DOHH2 (cell line): ENCODE results near the gene C13orf42.

ENCODE experiments used
- H3F3A ChIP-seq: fragments of 200-600 bp; sonication (generic), shearing (Covaris generic); 2 replicates; pipeline ENCODE4 v1.6.0; 2016; ENCODE audit warnings: antibody characterized with exemption, mild to moderate bottlenecking; ENCODE audit not compliant: control insufficient read depth, insufficient read depth
- H3K27ac ChIP-seq: fragments of 200-600 bp; sonication (generic); 2 replicates; pipeline ENCODE4 v1.5.1; 2014; ENCODE audit warnings: low read depth, mild to moderate bottlenecking, low read length, moderate library complexity
- H3K27me3 ChIP-seq: fragments of 200-600 bp; sonication (generic); 2 replicates; pipeline ENCODE4 v1.6.1; 2014; ENCODE audit warnings: mild to moderate bottlenecking, low read length, mixed read lengths; ENCODE audit not compliant: control insufficient read depth
- H3K36me3 ChIP-seq: fragments of 200-600 bp; sonication (generic); 2 replicates; pipeline ENCODE4 v1.6.1; 2014; ENCODE audit warnings: mild to moderate bottlenecking, low read length, moderate library complexity, mixed read lengths; ENCODE audit not compliant: control insufficient read depth
- H3K4me1 ChIP-seq: fragments of 200-600 bp; sonication (generic); 2 replicates; pipeline ENCODE4 v1.6.1; 2014; ENCODE audit warnings: mild to moderate bottlenecking, low read length, mixed read lengths; ENCODE audit not compliant: control insufficient read depth
- H3K4me2 ChIP-seq: fragments of 200-600 bp; sonication (generic); 2 replicates; pipeline ENCODE4 v1.6.0; 2014; ENCODE audit warnings: mild to moderate bottlenecking, low read length, moderate library complexity
- H3K4me3 ChIP-seq: fragments of 200-600 bp; sonication (generic); 2 replicates; pipeline ENCODE4 v1.5.1; 2014; ENCODE audit warnings: mild to moderate bottlenecking, low read length, mixed read lengths
- H3K79me2 ChIP-seq: fragments of 200-600 bp; sonication (generic); 2 replicates; pipeline ENCODE4 v1.6.1; 2014; ENCODE audit warnings: mild to moderate bottlenecking, low read length, mixed read lengths; ENCODE audit not compliant: control insufficient read depth
- H3K9me2 ChIP-seq: fragments of 200-600 bp; sonication (generic); replicated peaks from 2 replicates; pipeline ENCODE4 v1.6.1; 2014; ENCODE audit warnings: mild to moderate bottlenecking, low read length, mixed read lengths; ENCODE audit not compliant: control insufficient read depth
- H3K9me3 ChIP-seq: fragments of 200-600 bp; sonication (generic); 2 replicates; pipeline ENCODE4 v1.6.1; 2014; ENCODE audit warnings: antibody characterized with exemption, low read length, mixed read lengths; ENCODE audit not compliant: control insufficient read depth, insufficient read depth
- H4K20me1 ChIP-seq: fragments of 200-600 bp; sonication (generic); 2 replicates; pipeline ENCODE4 v1.6.0; 2014; ENCODE audit warnings: low read depth, mild to moderate bottlenecking, antibody characterized with exemption, low read length, moderate library complexity; ENCODE audit not compliant: control insufficient read depth, insufficient read depth
- CTCF ChIP-seq: fragments of 200-600 bp; sonication (generic); IDR thresholded peaks from one replicate; pipeline ENCODE4 v1.5.1; 2014; ENCODE audit warnings: antibody characterized with exemption, mild to moderate bottlenecking, low read depth, low read length; ENCODE audit not compliant: poor library complexity, severe bottlenecking
- EZH2phosphoT487 ChIP-seq: fragments of 200-600 bp; sonication (generic); IDR thresholded peaks from 2 replicates; pipeline ENCODE4 v1.6.1; 2017; ENCODE audit warnings: borderline replicate concordance, mild to moderate bottlenecking, antibody characterized with exemption, low read length, moderate library complexity, mixed read lengths

The C13orf42 gene

DNA sequence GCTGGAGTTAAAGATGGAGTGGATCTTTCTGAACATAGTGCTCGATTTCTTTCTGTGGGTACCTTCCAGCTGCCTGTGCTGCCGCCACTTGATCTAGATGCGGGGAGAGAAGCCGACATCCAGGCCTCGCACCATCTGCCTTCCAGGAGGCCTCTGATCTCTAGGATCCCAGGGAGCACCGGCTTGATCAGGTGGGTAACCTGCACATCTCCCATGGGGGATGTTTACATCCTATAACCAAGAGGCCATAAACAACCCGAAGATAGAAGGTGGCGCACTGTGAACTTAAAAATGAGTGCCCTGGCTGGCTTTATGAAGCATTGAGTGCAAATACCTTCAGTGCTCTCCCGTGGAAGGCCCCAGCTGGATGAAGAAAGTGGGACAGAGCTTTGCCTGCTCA is at the start of gene C13orf42:
Gene C13orf42 (minus strand): TSS at position 101 of the 400 bp plus-strand sequence. CDS start 65 bp downstream, at position 36.
- Histone ChIP-seq H3K4me2 (no peak within 1 kb of the TSS), H3K4me1 (no peaks in the 10 kb centered on the region), H3K27ac (no peak within 1 kb of the TSS), H3K36me3 (no peaks in the 10 kb centered on the region), H3K9me3 (no peaks in the 10 kb centered on the region), H3K79me2 (no peaks in the 10 kb centered on the region), H3K4me3 (no peak within 1 kb of the TSS), H4K20me1 (no peaks in the 10 kb centered on the region), H3F3A (no peaks in the 10 kb centered on the region), H3K27me3 (0 out of 2 replicates have a peak, but pooled peaks cover 2% of the 10 kb centered on the region), H3K9me2 (no peaks in the 10 kb centered on the region)
- no peak for TF ChIP-seq CTCF
- no peak for TF ChIP-seq EZH2phosphoT487

DNA sequence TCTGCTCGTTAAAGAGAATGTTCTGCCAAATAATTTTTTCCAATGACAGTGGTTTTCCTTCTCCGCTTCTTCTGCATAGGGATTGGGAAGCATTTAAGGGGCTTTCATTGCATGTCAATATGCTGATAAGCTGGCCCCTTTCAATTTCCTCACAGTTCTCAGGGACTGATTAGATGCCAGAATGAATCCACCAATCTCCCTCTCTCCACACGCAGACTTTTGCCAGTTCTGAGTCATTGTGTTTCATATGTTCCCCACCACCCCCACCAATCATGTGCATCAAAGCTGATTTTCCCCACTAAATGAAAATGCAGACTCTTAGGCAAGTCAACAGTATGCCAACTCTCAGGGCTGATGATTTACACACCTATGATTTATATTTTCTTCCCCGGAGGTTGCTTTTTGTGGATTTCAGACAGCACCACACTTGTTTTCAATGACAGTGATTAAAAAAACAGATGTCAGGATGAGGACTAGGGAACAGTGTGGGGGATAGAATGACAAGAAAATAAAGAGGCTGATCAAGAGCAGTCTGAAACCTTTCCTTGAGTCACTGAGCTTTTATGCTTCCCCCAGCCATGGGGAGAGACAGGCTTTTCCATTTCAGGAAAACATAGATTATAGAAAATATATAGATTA is 47.9 kb upstream of the C13orf42 start:
- H3K9me2 ChIP-seq: no peaks in the 10 kb centered on the region
- H3K9me3 ChIP-seq: no peaks in the 10 kb centered on the region
- H3F3A ChIP-seq: no peaks in the 10 kb centered on the region
- H4K20me1 ChIP-seq: no peaks in the 10 kb centered on the region
- H3K27me3 ChIP-seq: no peaks in the 10 kb centered on the region
- no peak overlapping the region for H3K4me2 ChIP-seq
- H3K79me2 ChIP-seq: no peaks in the 10 kb centered on the region
- no peak for TF ChIP-seq EZH2phosphoT487
- no peak for TF ChIP-seq CTCF
- no peak overlapping the region for H3K27ac ChIP-seq
- H3K36me3 ChIP-seq: no peaks in the 10 kb centered on the region
- H3K4me1 ChIP-seq: no peaks in the 10 kb centered on the region
- no peak overlapping the region for H3K4me3 ChIP-seq

GRCh38 chr13:51158365-51158764 is 47.3 kb upstream of the C13orf42 start:
- no peaks in the 10 kb centered on the region for H4K20me1 ChIP-seq
- no peak overlapping the region for H3K27ac ChIP-seq
- no peaks in the 10 kb centered on the region for H3K27me3 ChIP-seq
- no peaks in the 10 kb centered on the region for H3F3A ChIP-seq
- no peaks in the 10 kb centered on the region for H3K79me2 ChIP-seq
- TF ChIP-seq CTCF (no peak), EZH2phosphoT487 (no peak)
- no peaks in the 10 kb centered on the region for H3K36me3 ChIP-seq
- H3K4me1 ChIP-seq: no peaks in the 10 kb centered on the region
- no peak overlapping the region for H3K4me3 ChIP-seq
- H3K4me2 ChIP-seq: no peak overlapping the region
- no peaks in the 10 kb centered on the region for H3K9me2 ChIP-seq
- H3K9me3 ChIP-seq: no peaks in the 10 kb centered on the region
